ENCODE measurements around the gene PTPRK. TPM values are rescaled to one million over a fixed set of nuclear protein-coding genes. Genes with fewer than 3 reads are reported as not detected.

PTPRK gene
- total and polyA plus RNA-seq, 7 donors, result 6.0 to 51.3 (median 46.7) TPM

DNA sequence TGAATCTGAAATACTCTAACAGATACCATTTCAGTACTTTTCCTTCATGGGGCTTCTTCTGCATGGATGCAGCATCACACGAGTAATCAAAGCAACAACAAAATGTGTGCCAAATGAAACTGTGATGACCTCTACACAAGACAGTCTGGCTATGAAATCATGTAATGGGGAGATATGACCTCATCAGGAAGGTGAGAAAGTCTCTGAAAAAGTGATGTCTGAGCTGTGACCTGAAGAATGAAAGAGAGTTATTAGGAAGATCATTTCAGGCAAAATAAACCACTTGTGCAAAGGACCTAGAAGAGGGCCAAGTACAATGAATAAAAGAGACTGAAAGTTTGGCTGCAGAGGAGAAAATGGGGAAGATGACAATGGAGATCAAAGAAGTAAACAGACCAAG lies 182.8 kb downstream of the PTPRK start:
- peaks cover 0 to 73% (median 38%) of the 10 kb centered on the region in 4 donors for H3K4me1 ChIP-seq
- no peak overlapping the region for H3K4me3 ChIP-seq
- DNase-seq, result no peak
- H3K36me3 ChIP-seq, result no peaks in the 10 kb centered on the region
- WGBS, 2 donors, result 78 to 80% methylated on average over 1 of the region's 1 CpG
- no peak overlapping the region for H3K27ac ChIP-seq
- intact Hi-C loops (cut with DNase I), result no loop called here
- no peaks in the 10 kb centered on the region for H3K9me3 ChIP-seq
- TF ChIP-seq POLR2AphosphoS5 (IDR thresholded peaks at IDR 0.05), result no peak
- no peak for TF ChIP-seq POLR2A (IDR thresholded peaks at IDR 0.05)
- TF ChIP-seq, protein P1, sequence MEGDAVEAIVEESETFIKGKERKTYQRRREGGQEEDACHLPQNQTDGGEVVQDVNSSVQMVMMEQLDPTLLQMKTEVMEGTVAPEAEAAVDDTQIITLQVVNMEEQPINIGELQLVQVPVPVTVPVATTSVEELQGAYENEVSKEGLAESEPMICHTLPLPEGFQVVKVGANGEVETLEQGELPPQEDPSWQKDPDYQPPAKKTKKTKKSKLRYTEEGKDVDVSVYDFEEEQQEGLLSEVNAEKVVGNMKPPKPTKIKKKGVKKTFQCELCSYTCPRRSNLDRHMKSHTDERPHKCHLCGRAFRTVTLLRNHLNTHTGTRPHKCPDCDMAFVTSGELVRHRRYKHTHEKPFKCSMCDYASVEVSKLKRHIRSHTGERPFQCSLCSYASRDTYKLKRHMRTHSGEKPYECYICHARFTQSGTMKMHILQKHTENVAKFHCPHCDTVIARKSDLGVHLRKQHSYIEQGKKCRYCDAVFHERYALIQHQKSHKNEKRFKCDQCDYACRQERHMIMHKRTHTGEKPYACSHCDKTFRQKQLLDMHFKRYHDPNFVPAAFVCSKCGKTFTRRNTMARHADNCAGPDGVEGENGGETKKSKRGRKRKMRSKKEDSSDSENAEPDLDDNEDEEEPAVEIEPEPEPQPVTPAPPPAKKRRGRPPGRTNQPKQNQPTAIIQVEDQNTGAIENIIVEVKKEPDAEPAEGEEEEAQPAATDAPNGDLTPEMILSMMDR (IDR thresholded peaks at IDR 0.05), result no peak
- TF ChIP-seq EP300 (IDR thresholded peaks at IDR 0.05), result no peak
- no peaks in the 10 kb centered on the region for H3K27me3 ChIP-seq

DNA sequence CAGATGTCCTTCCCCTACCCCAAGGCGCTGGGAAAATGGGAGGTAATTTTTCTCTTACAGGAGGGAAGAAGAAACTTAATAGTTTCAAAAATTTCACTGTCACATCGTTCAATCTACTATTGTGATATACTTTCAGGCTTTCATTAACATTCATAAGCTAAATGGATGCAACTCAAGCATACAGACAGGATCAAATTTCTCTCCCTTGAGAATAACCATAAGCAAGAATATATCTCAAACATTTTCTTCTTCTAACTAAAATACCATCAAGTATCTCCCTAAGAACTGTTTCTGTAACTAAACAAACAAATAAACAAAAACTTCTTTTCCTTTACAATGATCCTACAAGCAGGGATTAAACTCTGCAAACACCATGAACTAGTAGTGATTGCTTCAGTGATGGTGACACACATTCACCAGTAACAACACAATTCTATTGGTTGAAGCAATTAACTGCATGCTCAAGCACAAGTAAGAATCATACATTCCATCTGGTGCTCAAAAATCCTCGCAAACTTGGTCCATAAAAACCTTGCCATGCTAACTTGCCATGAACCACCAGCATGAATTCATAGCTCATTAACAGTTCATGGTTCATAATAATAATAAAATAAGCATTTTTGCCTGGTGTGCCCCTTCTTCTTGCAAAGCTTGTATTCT lies 183.8 kb downstream of the PTPRK start:
- Histone ChIP-seq H3K27me3 (no peaks in the 10 kb centered on the region), H3K4me1 (peaks cover 0 to 73% (median 38%) of the 10 kb centered on the region in 4 donors), H3K27ac (no peak overlapping the region), H3K9me3 (no peaks in the 10 kb centered on the region), H3K36me3 (no peaks in the 10 kb centered on the region), H3K4me3 (no peak overlapping the region)
- intact Hi-C loops (cut with DNase I), result no loop called here
- 58 to 62% methylated on average over 3 of the region's 3 CpGs for WGBS, 2 donors
- TF ChIP-seq, protein P1 (IDR thresholded peaks at IDR 0.05), result no peak
- TF ChIP-seq EP300 (IDR thresholded peaks at IDR 0.05), result no peak
- no peak for TF ChIP-seq POLR2A (IDR thresholded peaks at IDR 0.05)
- no peak for TF ChIP-seq POLR2AphosphoS5 (IDR thresholded peaks at IDR 0.05)
- no peak for DNase-seq

DNA sequence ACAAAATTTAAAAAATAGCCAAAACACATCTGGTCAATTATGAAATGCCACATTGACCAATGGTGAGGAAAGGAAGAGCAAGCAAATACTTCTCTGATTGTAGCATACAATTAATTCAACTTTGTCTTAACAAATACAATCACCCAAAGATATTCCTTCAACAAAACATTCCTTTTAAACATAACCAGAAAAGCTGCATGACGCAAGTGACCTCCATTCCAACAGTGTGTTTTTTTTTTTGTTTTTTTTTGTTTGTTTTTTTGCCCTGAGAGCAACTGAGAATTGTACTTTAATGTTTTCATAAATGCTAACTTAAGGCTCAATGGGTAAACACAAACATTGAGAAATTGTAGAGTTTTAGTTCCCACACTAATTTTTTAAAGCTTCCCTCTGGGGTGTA lies 184.4 kb downstream of the PTPRK start:
- WGBS, 2 donors, result 85 to 88% methylated on average over 1 of the region's 1 CpG
- no peak for TF ChIP-seq POLR2AphosphoS5 (IDR thresholded peaks at IDR 0.05)
- no peak for TF ChIP-seq POLR2A (IDR thresholded peaks at IDR 0.05)
- no peak for TF ChIP-seq EP300 (IDR thresholded peaks at IDR 0.05)
- TF ChIP-seq, protein P1 (IDR thresholded peaks at IDR 0.05), result no peak
- intact Hi-C loops (cut with DNase I), result no loop called here
- H3K27me3 ChIP-seq, result no peaks in the 10 kb centered on the region
- H3K27ac ChIP-seq, result no peak overlapping the region
- H3K9me3 ChIP-seq, result no peaks in the 10 kb centered on the region
- peaks cover 0 to 77% (median 38%) of the 10 kb centered on the region in 4 donors for H3K4me1 ChIP-seq
- H3K36me3 ChIP-seq, result no peaks in the 10 kb centered on the region
- no peak for DNase-seq
- no peak overlapping the region for H3K4me3 ChIP-seq

DNA sequence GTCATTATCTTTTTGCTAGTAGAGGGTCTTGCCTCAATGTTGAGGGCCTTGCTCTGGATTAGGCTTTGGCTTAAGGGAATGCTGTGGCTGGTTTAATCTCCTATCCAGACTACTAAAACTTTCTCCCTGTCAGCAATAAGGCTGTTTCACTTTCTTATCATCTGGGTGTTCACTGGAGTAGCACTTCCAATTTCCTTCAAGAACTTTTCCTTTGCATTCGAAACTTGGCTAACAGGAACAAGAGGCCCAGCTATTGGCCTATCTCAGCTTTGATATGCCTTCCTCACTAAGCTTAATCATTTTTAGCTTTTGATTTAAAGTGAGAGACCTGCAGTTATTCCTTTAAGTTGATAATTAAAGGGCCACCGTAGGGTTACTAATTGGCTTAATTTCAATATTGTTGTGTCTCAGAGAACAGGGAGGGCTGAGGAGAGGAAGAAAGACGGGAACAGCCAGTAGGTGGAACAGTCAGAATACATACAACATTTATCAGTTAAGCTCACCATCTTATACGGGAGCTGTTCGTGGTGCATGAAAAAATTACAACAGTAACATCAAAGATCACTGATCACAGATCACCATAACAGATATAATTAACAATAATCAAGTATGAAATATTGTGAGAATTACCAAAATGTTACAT lies 186.7 kb downstream of the PTPRK start:
- TF ChIP-seq EP300 (IDR thresholded peaks at IDR 0.05) (no peak), POLR2A (IDR thresholded peaks at IDR 0.05) (no peak), POLR2AphosphoS5 (IDR thresholded peaks at IDR 0.05) (no peak)
- TF ChIP-seq, protein P1 (IDR thresholded peaks at IDR 0.05), result no peak
- H3K36me3 ChIP-seq, result no peaks in the 10 kb centered on the region
- H3K9me3 ChIP-seq, result no peaks in the 10 kb centered on the region
- DNase-seq, result no peak
- peaks cover 0 to 77% (median 32%) of the 10 kb centered on the region in 4 donors for H3K4me1 ChIP-seq
- H3K4me3 ChIP-seq, result no peak overlapping the region
- no peak overlapping the region for H3K27ac ChIP-seq
- no peaks in the 10 kb centered on the region for H3K27me3 ChIP-seq
- intact Hi-C loops (cut with DNase I), result no loop called here
- 64 to 65% methylated on average over 5 of the region's 5 CpGs for WGBS, 2 donors

Measured in sigmoid colon (tissue), 7 donors.